B cell (primary cell): ENCODE results near the gene CCDC92B. TPM values are rescaled to one million over a fixed set of nuclear protein-coding genes. Genes with fewer than 3 reads are reported as not detected.

ENCODE experiments used
- ATAC-seq: fragments of 200-7000 bp; cut with Tn5 transposase; one replicate; pipeline ENCODE4 v1.10.0; 2021; ENCODE audit warnings: low read depth, mild to moderate bottlenecking, moderate number of reproducible peaks, moderate library complexity
- CTCF ChIA-PET: fragments of 350-600 bp; sonication (Branson Sonifier 250); formaldehyde crosslinking; loops from one replicate; lab custom pipeline; 2021; ENCODE audit warnings: antibody characterized with exemption, inconsistent platforms; lab: Charles Lee
- POLR2A ChIA-PET: fragments of 350-600 bp; sonication (Branson Sonifier 250); formaldehyde crosslinking; loops from one replicate; lab custom pipeline; 2021; ENCODE audit warnings: antibody characterized with exemption; lab: Charles Lee
- DNase-seq: peaks from one replicate; pipeline ENCODE4 v3.0.0; 2013
- H2AFZ ChIP-seq: 2 replicates; pipeline ENCODE4 v1.6.1; 2012; ENCODE audit warnings: mild to moderate bottlenecking, low read depth, low read length; ENCODE audit not compliant: insufficient read depth, poor library complexity, severe bottlenecking
- H3K27ac ChIP-seq, 2 donors: 1 replicate in 1 of 2; 2 replicates in 1 of 2; pipeline ENCODE4 v1.5.1; 2012 to 2013; ENCODE audit warnings: low read length in 2 of 2, mild to moderate bottlenecking in 2 of 2, moderate library complexity in 1 of 2
- H3K27me3 ChIP-seq, 4 experiments: fragments of 200-600 bp in 1 of 4; sonication (generic) in 1 of 4; replicated peaks in 1 of 4; 1 replicate in 2 of 4; 2 replicates in 2 of 4; pipeline versions ENCODE4 v1.6.1 to v1.7.0; 2013 to 2016; ENCODE audit warnings: low read length in 3 of 4, mild to moderate bottlenecking in 2 of 4, mixed read lengths in 1 of 4, moderate library complexity in 1 of 4; ENCODE audit not compliant: insufficient read depth in 4 of 4, control insufficient read depth in 3 of 4; ENCODE audit errors: control extremely low read depth in 1 of 4
- H3K36me3 ChIP-seq, 2 experiments: replicated peaks in 1 of 2; 1 replicate in 1 of 2; 2 replicates in 1 of 2; pipeline versions ENCODE4 v1.6.1 to v1.7.1; 2013; ENCODE audit warnings: low read length in 1 of 2; ENCODE audit not compliant: insufficient read depth in 2 of 2, control insufficient read depth in 1 of 2; ENCODE audit errors: control extremely low read depth in 1 of 2, extremely low read depth in 1 of 2
- H3K4me1 ChIP-seq, 2 donors: fragments of 200-600 bp in 1 of 2; sonication (generic) in 1 of 2; 1 replicate in 1 of 2; 2 replicates in 1 of 2; pipeline versions ENCODE4 v1.5.1 to v1.6.1; 2013 to 2017; ENCODE audit warnings: low read length in 2 of 2; ENCODE audit not compliant: control insufficient read depth in 2 of 2, insufficient read depth in 2 of 2
- H3K4me2 ChIP-seq: replicated peaks from 2 replicates; pipeline ENCODE3; 2012; ENCODE audit warnings: mild to moderate bottlenecking, low read depth, low read length; ENCODE audit not compliant: poor library complexity, severe bottlenecking
- H3K4me3 ChIP-seq, 5 experiments: fragments of 200-600 bp in 1 of 5; sonication (generic) in 1 of 5; 1 replicate in 3 of 5; 2 replicates in 2 of 5; pipeline versions ENCODE4 v1.5.1 to v1.7.0; 2011 to 2016; ENCODE audit warnings: low read length in 4 of 5, mild to moderate bottlenecking in 4 of 5, low read depth in 2 of 5, control low read depth in 1 of 5, moderate library complexity in 1 of 5; ENCODE audit not compliant: insufficient read depth in 1 of 5; ENCODE audit errors: control extremely low read depth in 1 of 5, extremely low read depth in 1 of 5
- H3K79me2 ChIP-seq: fragments of 200-600 bp; sonication (generic); one replicate; pipeline ENCODE4 v1.6.0; 2016; ENCODE audit warnings: low read length; ENCODE audit not compliant: control insufficient read depth, insufficient read depth
- H3K9ac ChIP-seq: fragments of 200-600 bp; sonication (generic); 2 replicates; pipeline ENCODE4 v1.6.1; 2017; ENCODE audit warnings: mild to moderate bottlenecking, low read length, moderate library complexity
- H3K9me3 ChIP-seq, 3 donors: one replicate each; pipeline versions ENCODE4 v1.6.1 to v1.7.1; 2013; ENCODE audit warnings: low read length in 2 of 3; ENCODE audit not compliant: control insufficient read depth in 2 of 3, insufficient read depth in 1 of 3; ENCODE audit errors: control extremely low read depth in 1 of 3
- H4K20me1 ChIP-seq: 2 replicates; pipeline ENCODE4 v1.6.0; 2012; ENCODE audit warnings: mild to moderate bottlenecking, low read length; ENCODE audit not compliant: insufficient read depth, control insufficient read depth, poor library complexity, severe bottlenecking
- H3K27ac Mint-ChIP-seq: one replicate; pipeline ENCODE4 v1.8.0; 2021; ENCODE audit warnings: mixed read lengths
- H3K27me3 Mint-ChIP-seq: one replicate; pipeline ENCODE4 v1.8.0; 2021; ENCODE audit warnings: mixed read lengths
- H3K4me1 Mint-ChIP-seq: one replicate; pipeline ENCODE4 v1.8.0; 2021; ENCODE audit warnings: mixed read lengths
- H3K4me3 Mint-ChIP-seq: one replicate; pipeline ENCODE4 v1.8.0; 2021; ENCODE audit warnings: mixed read lengths
- H3K9me3 Mint-ChIP-seq: one replicate; pipeline ENCODE4 v1.8.0; 2022; ENCODE audit warnings: mixed read lengths; ENCODE audit not compliant: insufficient read depth
- CTCF ChIP-seq: fragments of 200-600 bp; IDR thresholded peaks from one replicate; pipeline ENCODE4 v1.8.0; 2022; ENCODE audit warnings: antibody characterized with exemption, mild to moderate bottlenecking
- EZH2 ChIP-seq: IDR thresholded peaks from 2 replicates; pipeline ENCODE4 v1.6.1; 2012; ENCODE audit warnings: borderline replicate concordance, low read depth, mild to moderate bottlenecking, moderate library complexity, low read length; ENCODE audit not compliant: insufficient read depth, poor library complexity, severe bottlenecking
- WGBS: methylation state at CpG from one replicate; pipeline ENCODE4 v1.1.5; 2013; ENCODE audit warnings: missing lambda C conversion rate; ENCODE audit not compliant: insufficient coverage; 5-methylcytosine and 5-hydroxymethylcytosine counted together
- intact Hi-C: fragments of 100-400 bp; cut with micrococcal nuclease; formaldehyde crosslinking; loops from one replicate; pipeline ENCODE4 v1.10.0; 2022
- polyA plus RNA-seq: library from polyadenylated mRNA; depleted of rRNA; stranded (reverse); fragments of >200 nt; gene quantifications from 2 replicates; pipeline ENCODE4 v1.2.3, GENCODE V29; 2012
- total RNA-seq, 2 donors: library from RNA; stranded (reverse); fragments of 120-200 nt in 1 of 2; gene quantifications; 1 replicate in 1 of 2; 2 replicates in 1 of 2; pipeline versions ENCODE4 v1.2.3 to v1.2.4, GENCODE V29; 2013 to 2022

CCDC92B gene
- total and polyA plus RNA-seq, 2 donors (not counting 1 experiment from before 2014, with no cell fraction given), result 0.04 TPM; not detected in 1

GRCh38 chr17:2797226-2797625 is 47.8 kb upstream of the CCDC92B start:
- Histone ChIP-seq H3K79me2 (peaks cover 6% of the 10 kb centered on the region), H3K27me3 (no peaks in the 10 kb centered on the region), H3K4me2 (peak overlapping the region; percentile 95), H3K4me3 (peak overlapping the region; percentile 18 to 78 (median 57)), H2AFZ (peak overlapping the region; percentile 68), H4K20me1 (no peaks in the 10 kb centered on the region), H3K27ac (no peak overlapping the region), H3K9ac (peak overlapping the region; percentile 69), H3K36me3 (peaks cover 0 to 5% of the 10 kb centered on the region in 2 experiments), H3K4me1 (peaks cover 50 to 67% of the 10 kb centered on the region in 2 donors), H3K9me3 (no peaks in the 10 kb centered on the region)
- Mint-ChIP-seq H3K4me1 (peaks cover 64% of the 10 kb centered on the region), H3K4me3 (peak overlapping the region; percentile 96), H3K9me3 (no peaks in the 10 kb centered on the region), H3K27me3 (no peaks in the 10 kb centered on the region), H3K27ac (peak overlapping the region; percentile 91)
- ATAC-seq, result no peak
- ChIA-PET POLR2A (interaction anchor here (1.3 kb wide), 1 partner anchor 11 kb away, joined by 3 read pairs; no protein-coding TSS in a partner anchor), CTCF (interaction anchor here (0.7 to 3.1 kb wide), 6 partner anchors 11 to 52 kb away, joined by 3 to 18 read pairs (median 8); no protein-coding TSS in a partner anchor)
- TF ChIP-seq CTCF (no peak), EZH2 (no peak)
- intact Hi-C loops, result no loop called here
- DNase-seq, result no peak
- 8% methylated on average over 6 of the region's 15 CpGs for WGBS
